Activated CD8-positive, alpha-beta memory T cell treated with anti-CD3 and anti-CD28 coated beads, Interleukin-2, amount 50 U/mL, for 1 hour (primary cell): ENCODE results near the gene JAML.

Source experiments
- DNase-seq: peaks from one replicate; pipeline ENCODE4 v3.0.0-alpha.2; 2020; ENCODE audit errors: extremely low read depth

JAML gene

GRCh38 chr11:118168751-118169150 lies 56.1 kb downstream of the JAML start:
- DNase-seq, result no peak

- no peak for DNase-seq
These were observed 56.5 kb downstream of the JAML start for GRCh38 chr11:118168316-118168715.

GRCh38 chr11:118167906-118168305 lies 56.9 kb downstream of the JAML start:
- DNase-seq, result no peak

- DNase-seq, result no peak
These were observed 57.6 kb downstream of the JAML start for GRCh38 chr11:118167253-118167652.

GRCh38 chr11:118166641-118167040 lies 58.2 kb downstream of the JAML start:
- DNase-seq, result no peak

- DNase-seq, result no peak
These were observed 59.9 kb downstream of the JAML start for GRCh38 chr11:118164885-118165284.

GRCh38 chr11:118163494-118163893 lies 61.3 kb downstream of the JAML start:
- DNase-seq, result no peak

- no peak for DNase-seq
These were observed 62.0 kb downstream of the JAML start for GRCh38 chr11:118162846-118163245.

GRCh38 chr11:118161786-118162185 lies 63.0 kb downstream of the JAML start:
- DNase-seq, result no peak

- DNase-seq, result no peak
These were observed 67.5 kb downstream of the JAML start for GRCh38 chr11:118157186-118157895.

GRCh38 chr11:118156531-118157185 lies 68.2 kb downstream of the JAML start:
- DNase-seq, result no peak

GRCh38 chr11:118155776-118156530 lies 68.9 kb downstream of the JAML start:
- no peak for DNase-seq

GRCh38 chr11:118154641-118155040 lies 70.2 kb downstream of the JAML start:
- no peak for DNase-seq

GRCh38 chr11:118153976-118154375 lies 70.8 kb downstream of the JAML start:
- DNase-seq, result no peak

- no peak for DNase-seq
These were observed 71.3 kb downstream of the JAML start for GRCh38 chr11:118153516-118153915.

GRCh38 chr11:118152552-118153471 lies 72.0 kb downstream of the JAML start, which contains the start of gene SCN4B:
TSS of gene SCN4B (minus strand) at chr11:118152823. CDS start at chr11:118152673, 150 bp downstream.
- DNase-seq, result no peak

- DNase-seq, result no peak
These were observed 72.7 kb downstream of the JAML start for GRCh38 chr11:118152020-118152551.

GRCh38 chr11:118151431-118151830 lies 73.4 kb downstream of the JAML start:
- DNase-seq, result no peak

GRCh38 chr11:118149493-118149892 lies 75.3 kb downstream of the JAML start:
- no peak for DNase-seq

GRCh38 chr11:118148856-118149255 lies 76.0 kb downstream of the JAML start:
- no peak for DNase-seq

GRCh38 chr11:118148240-118148639 lies 76.6 kb downstream of the JAML start:
- DNase-seq, result no peak
